Suppressor macrophage treated with lipopolysaccharide for 4 hours (primary cell): ENCODE data around the gene ACAP3.

Source experiments
- DNase-seq: peaks from one replicate; pipeline ENCODE4 v3.0.0-alpha.2; 2020

Gene ACAP3

DNA sequence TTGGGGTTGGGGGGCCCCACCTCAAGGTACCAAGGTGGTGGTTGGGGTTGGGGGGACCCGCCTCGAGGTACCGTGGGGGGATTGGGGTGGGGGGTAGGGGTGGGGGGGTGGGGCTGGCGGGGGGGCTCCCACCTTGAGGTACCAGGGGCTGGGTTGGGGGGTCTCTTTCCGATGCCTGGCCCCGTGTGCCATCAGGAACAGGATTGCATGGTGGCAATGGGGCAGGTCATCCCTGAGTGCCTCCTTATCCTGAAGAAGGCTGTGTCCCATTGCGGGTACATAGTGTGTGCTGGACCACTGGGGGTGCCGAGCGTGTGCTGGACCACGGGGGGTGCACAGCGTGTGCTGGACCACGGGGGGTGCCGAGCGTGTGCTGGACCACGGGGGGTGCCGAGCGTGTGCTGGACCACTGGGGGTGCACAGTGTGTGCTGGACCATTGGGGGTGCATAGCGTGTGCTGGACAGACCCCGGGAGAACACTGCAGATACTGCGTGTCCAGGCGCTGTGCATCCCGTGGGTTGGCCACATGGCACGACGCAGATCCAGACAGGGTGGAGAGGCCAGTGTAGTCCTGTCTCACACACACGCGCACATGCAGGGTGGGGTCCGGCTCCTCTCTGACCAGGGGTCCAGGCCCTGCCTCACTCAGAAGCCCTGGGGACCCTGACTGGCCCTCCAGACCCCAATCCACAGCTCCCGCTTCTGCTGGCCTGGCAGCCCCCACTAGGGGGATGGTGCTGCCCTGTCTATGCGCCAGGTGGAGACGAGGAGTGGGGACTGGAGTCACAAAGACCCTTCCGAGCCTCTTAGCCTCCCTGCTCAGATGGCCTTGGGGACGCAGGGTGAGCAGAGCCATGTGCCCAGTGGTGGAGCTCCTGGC is 23.3 kb downstream of the ACAP3 start:
- DNase-seq = no peak

DNA sequence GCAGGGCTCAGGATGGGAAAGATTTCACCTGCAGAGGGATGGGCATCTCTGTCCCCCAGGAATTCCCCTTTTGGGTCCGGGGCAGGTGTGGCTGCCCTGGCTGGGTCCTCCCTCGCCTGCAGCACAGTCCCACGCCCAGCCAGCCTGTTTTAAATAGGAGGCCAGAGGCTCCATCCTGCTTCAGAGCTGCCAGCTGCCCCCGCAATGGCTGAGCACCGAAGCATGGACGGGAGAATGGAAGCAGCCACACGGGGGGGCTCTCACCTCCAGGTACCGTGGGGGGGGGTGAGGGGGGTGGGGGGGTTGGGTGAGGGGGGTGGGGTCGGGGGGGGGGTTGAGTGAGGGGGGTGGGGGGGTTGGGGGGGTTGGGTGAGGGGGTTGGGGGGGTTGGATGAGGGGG is 23.9 kb downstream of the ACAP3 start:
- DNase-seq = no peak

DNA sequence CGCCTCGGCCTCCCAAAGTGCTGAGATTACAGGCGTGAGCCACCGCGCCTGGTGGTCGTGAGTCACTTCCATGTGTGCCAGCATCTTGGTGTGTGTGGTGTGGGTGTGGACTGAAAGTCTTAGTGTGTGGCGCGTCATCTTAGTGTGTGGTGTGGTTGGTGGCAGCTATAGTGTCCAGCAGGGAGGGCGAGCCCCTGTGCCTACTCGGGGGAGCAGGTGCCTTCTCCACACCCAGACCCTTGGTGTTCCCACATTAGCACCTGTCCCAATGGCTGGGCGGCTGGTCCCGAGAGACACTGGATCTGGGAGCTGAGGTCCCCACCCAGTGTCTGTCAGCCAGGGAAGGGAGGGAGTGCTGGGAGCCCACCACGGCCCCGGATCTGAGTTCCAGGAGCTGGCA is 24.7 kb downstream of the ACAP3 start:
- peak; percentile 37 for DNase-seq

DNA sequence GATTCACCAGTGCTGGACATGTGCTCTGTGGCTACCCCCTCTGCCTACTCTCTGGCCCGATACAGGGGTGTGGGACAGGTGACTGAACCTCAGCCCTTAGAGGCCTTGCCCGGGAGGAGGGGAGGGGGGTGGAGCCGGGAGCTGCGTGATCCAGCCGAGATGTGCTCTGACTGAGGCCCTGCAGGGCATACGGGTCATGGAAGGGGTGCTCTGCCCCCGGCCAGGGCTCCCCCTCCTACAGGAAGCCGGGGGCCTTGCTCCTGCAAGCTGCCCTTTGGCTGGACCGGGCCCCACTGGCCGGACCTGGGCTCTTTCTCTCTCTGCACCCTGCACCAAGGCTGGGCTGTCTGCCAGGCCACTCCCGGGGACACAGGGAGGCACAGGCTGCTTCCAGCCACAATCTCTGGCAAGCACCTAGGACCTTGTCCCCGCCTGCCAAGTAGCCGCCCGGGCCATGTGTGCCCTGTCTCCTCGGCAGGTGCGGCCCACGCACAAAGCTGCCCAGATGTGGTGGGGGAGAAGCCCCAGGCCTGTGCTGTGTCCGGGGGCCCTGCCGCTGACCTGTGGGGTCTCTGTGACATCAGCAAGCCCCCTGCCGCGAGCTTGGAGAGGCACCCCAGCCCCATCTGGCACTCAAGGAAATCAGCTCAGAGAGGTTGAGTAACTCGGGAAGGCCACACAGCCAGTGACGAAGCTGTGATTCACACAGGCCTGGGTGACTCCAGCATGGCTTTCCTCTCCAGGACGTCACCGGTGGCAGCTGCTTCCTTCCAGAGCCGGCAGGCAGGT is 26.0 kb downstream of the ACAP3 start:
- DNase-seq = peak; percentile 66

DNA sequence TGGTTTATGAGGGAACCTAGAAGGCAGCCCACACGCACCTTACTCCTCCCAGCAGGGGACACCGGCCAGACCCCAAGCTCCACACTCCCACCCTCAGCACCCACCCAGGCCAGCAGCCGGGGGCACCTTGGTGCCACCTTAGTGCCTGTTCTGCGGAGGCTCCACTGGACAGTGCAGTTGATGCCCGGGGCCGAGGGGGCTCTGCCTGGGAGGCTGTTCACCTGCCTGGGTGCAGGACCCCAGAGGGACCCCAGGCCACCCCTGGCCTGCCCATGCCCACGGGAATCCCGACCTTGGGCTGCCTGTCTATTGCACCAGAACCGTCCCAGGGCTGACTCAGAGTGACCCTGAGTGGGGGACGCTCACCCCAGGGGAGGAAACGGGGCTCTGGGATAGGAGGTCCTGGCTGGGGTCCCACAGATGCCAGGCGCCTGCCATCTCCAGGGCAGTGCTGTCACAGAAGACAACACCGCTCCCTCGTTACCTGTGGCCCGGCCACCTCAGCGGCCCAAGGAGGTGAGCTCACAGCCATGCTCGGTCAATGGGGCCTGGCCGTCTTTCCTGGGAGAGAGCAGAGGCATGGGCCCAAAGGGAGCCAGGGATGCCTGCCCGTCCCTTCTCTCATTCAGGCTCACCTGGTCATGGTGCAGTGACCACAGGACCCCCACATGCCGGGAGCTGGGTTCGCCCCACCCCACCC is 26.8 kb downstream of the ACAP3 start:
- DNase-seq = no peak

DNA sequence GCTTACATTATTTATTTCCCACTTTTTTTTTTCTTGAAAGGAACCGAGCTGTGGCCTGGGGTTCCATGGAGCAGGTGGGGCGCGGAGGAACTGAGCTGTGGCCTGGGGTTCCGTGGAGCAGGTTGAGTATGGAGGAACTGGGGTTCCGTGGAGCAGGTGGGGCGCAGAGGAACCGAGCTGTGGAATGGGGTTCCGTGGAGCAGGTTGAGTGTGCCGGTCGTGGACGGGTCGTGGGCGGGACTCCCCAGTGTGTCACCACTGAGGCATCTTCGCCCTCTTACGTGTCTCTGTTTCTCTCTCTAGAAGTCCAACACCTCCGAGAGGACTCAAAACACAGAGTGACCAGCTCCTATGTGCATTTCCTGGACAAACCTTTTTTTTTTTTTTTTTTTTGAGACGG is 28.7 kb downstream of the ACAP3 start:
- DNase-seq = no peak

DNA sequence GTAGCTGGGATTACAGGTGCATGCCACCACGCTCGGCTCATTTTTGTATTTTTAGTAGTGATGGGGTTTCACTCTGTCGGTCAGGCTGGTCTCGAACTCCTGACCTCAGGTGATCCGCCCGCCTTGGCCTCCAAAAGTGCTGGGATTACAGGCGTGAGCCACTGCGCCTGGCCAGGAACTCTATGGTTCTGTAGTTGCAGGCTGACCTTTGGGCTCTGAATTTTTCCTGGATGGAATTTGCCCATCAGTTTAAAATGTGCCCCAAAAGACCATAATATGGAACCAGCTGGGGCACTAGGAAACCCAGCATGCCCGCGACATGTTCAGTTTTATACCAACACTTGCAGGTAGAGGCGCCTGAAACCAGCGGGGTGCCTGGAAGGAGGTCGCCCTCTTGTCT is 29.1 kb downstream of the ACAP3 start:
- no peak for DNase-seq

DNA sequence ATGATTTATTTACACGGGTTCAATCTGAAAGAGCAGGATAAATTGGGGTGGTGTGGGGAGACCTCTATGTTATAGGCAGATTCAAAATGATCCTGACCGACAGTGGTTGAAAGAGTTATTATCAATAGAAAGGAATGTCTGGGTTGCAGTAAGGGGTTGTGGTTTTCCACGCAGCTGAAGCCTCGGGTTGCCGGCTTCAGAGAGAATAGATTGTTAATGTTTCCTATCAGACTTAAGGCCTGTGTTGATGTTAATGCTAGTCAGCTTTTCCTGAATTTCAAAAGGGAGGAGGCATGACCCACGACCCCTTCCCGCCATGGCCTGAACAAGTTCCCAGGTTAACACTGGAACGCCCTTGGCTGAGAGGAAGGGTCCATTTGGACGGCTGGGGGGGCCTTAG is 31.9 kb downstream of the ACAP3 start:
- no peak for DNase-seq

DNA sequence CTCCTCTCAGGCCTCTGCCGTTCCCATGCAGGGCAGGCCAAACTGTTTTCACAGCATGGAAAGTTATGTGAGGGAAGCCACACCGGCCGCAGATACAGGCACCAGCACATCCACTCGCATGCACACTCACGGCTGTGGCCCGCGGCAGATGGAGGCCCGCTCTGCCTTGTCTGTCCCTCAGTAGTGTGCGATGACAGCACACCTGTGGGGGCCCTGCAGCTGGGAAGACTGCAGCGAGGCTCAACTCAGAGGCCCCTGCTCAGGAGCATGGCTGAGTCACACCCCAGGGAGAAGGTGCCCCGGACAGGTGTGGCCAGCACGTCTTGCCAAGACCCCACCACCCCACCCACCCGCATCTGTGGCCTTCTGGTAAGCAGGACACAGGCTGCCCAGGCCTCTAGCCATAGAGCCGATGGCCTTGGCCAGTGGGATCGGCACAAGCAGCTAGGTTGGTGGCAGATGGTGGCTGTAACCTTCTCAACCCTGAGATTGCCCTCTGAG is 32.7 kb downstream of the ACAP3 start:
- no peak for DNase-seq

DNA sequence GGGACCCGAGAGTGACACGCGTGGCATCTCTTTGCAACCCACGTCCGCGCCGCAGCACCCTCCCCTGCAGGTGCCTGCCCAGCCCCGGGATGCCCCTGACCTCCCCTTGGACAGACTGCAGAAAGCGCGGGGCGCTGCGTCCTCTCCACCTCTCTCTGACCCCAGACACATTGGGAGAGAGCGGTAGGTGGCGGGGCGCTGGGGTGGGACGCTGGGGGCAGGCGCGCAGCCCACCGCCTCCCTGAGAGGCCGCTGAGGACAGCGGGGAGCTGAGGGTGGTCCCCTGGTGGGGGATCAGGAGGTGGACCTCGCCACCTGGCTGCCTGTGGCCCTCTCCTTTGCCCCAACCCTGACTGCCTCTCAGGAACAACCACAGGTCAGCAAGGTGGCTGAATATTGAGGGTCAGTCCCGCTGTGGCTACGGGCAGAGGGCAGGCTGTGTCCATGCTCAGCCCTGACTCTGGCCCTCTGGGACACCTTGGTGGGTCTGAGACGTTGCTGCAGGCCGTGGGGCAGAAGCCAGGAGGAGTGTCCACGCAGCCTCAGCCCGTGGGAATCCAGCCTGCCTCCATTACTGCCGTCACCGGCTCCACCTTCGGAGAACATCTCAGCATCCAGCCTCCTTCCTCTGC is 33.3 kb downstream of the ACAP3 start:
- no peak for DNase-seq

DNA sequence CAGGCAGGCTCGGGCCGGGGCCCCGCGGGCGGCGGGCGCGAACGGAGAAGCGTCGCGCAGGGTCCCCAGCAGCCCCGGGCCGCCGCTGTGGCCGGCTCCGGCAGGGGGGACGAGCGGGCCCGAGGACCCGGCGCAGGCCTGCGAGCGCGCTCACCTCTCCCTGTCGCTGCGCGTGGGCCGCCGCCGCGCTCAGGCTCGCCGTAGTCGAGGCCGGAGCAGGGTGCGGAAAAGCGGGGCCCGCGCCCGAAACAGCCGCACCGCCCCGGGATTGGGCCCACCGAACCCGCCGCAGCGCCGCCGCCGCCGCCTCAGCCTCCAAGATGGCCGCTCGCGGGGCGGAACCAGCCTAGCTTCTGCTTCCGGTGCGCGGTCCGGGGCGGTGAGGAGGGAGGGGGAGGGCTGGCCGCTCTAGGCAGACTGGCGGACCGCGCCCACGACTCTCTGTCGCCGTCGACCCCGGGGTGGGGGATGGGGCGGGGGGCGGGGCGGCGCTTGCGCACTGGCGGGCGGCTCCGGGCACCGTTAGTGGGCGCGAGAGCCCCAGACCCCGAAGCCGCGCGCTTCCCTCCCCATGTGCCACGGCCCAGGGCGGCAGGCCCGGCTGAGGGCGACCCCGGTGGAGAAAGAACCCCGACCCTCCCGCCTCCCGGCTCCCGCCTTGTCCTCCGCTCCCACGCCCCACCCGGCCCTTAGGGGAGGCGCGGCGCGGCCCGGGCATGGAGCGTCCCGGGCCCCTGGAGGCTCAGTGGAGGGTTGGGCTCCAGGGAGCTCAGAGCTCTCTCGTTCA is 34.0 kb downstream of the ACAP3 start, which contains the start of gene UBE2J2:
UBE2J2 (minus strand) TSS at position 343 of the 787 bp plus-strand sequence. CDS start 5,862 bp downstream, outside the sequence.
- DNase-seq = peak; percentile 95

DNA sequence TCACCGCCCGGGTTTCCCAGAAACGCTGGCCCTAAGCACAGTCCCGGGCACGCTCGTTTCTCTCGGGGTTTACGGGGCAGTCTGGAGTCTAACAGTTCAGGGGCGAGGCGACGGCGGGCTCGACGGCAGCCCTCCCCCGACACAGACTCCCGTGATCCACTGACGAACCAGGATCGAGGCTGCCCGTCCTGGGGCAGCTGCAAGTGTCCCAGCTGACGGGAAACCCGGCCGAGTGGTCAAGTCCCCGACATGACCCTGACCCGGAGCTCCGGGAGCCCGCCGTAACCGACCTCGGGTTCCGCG is 34.6 kb downstream of the ACAP3 start:
- DNase-seq = peak; percentile 37

DNA sequence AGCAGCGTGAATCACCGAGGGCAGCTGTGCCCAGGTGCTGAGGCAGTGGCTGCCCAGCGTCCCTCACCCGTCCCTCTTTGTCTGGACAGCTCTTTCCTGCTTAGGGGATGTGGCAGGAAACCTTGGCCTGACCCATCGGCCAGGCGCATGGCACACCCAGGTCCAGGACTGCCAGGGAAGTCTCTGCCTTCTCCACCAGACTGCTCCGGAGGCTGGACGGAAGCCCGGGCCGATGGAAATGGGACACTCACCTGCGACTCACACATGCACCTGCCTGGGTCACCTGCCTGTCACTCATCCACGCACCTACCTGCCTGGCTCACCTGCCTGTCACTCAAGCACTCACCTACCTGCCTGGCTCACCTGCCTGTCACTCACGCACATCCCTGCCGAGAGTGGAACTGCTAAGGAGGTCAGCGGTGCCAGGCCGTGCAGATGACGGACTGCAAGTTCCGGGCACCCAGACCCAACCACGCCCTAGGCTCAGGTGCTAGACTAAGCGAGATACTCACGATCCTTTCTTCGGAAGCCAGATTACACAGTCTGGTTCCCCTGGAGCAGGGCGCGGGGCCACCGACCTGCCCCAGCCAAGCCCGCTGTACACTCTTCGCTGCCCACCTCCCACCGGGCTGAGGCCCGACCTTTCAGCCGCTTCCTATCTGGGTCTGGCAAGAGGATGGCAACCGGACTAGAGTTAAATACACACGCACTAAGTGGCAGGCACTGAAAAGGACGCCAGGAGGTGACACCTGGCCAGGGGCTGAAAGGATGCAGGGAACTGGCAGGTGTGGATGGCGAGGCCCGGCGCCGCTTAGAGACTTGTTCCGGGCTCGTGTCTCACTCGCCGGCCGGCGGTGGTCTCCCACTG is 35.2 kb downstream of the ACAP3 start:
- DNase-seq = no peak

DNA sequence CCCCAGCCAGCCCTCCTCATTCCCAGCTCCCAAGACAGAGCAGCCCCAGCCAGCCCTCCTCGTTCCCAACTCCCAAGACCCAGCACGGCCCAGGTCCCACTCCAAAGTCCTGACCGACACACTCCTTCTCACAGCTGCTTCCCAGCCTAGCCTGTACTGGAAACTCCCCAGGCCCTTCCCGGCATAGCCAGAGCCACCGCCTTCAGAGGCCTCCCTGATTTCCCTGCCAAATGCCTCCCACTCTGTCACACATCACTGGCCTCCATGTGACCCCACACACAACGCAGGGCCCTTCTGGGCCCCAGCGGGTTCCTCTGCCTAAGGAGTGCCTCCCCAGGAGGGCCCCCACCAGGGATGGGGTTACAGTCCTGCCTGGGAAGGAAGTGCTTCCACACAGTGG is 36.9 kb downstream of the ACAP3 start:
- DNase-seq = no peak

DNA sequence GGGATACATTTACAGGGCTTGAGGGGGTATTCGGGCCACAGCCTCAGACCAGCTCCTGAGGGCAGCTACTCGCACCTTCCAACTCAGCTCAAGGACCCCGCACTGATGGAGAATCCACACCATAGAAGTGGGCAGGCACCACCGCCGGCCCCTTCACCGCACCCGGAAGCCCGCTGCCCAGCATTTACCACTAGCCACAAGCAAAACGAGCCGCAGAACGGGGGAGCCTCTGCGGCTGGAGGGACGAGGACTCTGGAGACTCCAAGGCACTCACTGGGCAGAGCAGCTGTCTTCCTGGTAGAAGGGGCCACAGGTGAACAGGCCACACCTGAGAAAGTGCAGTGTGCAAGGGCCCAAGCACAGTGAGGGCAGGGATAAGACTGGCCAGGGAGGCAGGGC is 39.4 kb downstream of the ACAP3 start:
- no peak for DNase-seq

DNA sequence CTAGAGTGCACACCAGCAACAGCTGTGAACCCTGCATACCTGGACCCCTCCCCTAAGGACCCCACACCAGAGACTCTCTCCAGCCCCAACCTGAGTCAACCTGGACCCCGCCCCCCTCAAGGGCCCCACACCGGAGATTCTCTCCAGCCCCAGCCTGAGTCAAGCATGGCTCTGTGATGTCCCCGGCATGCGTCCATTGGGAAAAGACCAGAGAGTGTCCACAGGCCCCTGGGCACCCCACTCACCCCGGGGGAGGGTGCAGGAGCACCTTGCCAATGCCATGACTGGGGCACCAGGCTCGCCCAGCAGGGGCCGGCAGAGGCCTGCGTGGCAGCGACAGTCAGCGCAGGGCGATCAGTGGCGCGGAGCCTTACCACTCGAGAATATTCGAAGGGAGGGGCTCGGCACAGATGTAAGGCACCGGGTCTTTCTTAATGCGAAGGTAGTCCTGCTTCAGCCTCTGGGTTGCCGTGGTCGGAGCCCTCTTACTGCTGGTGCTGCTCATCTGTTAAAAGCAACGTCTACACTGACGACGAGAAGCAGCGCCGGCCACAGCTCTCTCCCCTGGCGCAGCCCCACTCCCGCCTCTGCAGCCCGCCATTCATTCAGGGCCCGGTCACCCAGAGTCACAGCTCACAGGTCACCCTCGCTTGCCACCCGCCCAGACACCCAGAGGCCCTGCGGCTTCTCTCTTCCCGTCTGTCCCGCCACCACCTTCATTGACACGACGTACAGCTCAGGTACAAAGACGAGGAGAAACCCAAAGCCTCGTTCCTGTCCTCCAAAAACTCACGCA is 40.0 kb downstream of the ACAP3 start:
- DNase-seq = no peak

DNA sequence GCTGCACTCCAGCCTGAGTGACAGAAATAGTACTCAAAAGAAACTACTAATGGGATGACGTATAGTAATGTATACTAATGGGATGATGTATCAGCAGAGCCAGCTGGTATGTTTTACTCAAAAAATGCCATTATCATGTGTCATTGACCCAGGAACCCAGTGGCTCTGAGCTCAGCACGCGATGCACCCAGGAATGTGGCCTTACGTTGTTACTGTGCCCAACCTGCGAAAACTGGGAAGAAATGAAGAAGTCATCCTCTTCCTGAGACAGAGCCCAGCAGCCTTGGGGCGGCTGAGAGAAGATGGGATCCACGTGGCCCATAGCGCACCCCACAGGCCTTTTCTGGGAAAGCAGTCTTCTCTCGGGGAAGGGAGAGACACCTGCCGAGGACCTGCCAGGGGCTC is 42.9 kb downstream of the ACAP3 start:
- no peak for DNase-seq

DNA sequence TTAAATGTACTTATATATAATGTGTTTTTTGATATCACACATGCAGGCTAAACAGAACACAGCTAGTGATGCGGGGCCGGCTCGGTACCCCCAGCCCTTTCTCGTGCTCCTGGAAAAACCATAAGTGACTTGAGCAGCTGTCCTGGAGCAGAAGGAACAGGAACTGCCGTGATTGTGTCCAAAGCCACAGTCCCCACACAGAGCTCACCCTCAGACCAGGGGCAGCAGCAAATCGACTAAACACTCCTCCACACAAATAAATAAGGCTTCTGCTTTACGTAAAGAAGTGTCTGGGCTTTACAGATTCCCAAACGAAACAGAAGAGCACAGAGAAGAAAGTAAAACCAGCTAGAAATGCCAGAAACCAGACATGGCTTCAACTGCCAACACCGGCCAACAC is 43.7 kb downstream of the ACAP3 start:
- no peak for DNase-seq

DNA sequence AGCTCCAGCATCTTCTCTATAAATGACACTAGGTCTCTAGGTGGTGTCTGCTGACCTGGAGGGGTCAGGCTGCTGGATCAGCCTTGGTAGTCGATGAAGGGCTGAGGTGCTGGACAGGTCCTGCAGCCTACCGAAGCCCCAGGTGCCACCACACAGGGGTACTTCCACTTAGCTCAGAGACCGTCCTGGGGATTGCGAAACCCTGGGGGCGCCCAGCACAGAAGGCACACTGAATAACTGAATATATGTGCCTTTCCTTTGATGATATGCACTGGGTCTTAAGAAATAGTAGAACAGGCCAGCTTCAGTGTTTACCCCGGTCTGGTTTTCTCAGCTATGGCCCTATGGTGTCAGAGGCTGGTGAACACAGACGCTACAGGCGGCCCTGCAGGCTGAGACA is 45.0 kb downstream of the ACAP3 start:
- no peak for DNase-seq

DNA sequence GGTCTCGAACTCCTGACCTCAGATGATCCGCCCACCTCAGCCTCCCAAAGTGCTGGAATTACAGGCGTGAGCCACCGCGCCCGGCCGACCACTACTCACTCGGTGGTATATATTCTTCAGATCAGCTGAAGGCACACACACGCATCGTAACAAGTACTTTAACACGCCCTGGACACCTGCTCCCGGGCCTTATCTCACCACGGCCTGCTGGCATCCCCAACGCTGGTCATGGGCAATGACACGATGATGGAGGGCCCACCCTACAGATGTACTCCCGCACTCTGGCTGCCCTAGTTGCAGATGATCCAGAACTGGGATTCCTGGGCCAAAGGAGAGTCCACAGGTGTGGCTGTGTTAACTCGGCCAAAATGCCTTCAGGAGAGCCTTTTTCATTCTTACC is 45.7 kb downstream of the ACAP3 start:
- DNase-seq = no peak
